ENCODE results near the gene HEPACAM.

The HEPACAM gene

DNA sequence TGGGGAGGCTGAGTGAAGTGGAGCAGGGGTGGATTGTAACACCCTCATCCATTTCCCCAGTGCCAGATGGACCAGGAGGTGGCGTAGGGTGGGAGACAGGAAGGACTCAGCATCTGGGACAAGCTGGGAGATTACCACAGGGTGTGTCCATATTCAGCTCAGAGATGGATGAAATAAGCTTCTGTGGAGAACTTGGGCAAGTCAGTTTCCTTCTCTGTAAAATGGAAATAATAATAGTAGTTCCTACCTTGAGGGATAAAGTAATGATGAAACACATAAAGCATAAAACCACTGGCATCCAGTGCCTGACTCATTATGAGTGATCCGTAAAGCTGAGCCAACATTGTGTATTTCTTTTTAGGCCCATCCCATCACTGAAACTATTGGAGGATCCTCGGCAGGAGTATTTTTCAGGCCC is 37.6 kb downstream of the HEPACAM start:
- no peak for DNase-seq

GRCh38 chr11:124897674-124898262 is 38.1 kb downstream of the HEPACAM start, which contains the start of gene ROBO4:
Gene ROBO4, minus strand, starts transcription at chr11:124897865. Its CDS starts 70 bp downstream, at chr11:124897795.
- DNase-seq: no peak

GRCh38 chr11:124896821-124897391 is 38.9 kb downstream of the HEPACAM start:
- DNase-seq: no peak

GRCh38 chr11:124896071-124896750 is 39.6 kb downstream of the HEPACAM start:
- DNase-seq: no peak

GRCh38 chr11:124895471-124895971 is 40.3 kb downstream of the HEPACAM start:
- no peak for DNase-seq

GRCh38 chr11:124894606-124895430 is 41.0 kb downstream of the HEPACAM start:
- DNase-seq: no peak

DNA sequence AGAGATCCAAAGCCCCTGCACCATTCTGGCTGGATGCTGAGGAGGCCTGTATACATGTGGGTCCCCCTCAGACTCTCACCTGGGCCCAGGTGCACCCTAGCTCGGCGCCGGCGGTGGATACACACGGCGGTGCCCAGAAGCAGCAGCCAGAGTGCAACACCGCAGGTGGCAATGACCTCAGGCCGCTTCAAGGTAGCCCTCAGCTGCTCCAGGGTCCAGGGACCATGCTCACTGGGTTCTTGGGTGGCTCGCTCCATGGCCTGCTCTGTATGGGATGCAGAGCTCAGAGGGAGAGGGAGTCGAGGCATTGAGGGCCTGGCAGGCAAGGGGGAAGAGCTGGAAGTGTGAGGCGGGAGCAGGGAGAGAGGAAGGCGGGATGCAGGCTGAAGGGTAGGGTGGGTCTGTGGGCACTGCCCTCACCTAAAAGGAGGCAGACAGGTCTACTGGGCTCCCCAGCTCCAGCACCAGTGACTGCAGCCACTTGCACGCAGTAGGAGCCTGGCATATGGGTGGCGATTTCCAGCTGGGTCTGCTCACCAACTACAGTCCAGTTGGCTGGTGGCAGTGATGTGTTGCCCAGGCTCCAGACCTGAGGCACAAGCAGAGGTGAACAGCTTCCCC is 42.0 kb downstream of the HEPACAM start:
- no peak for DNase-seq

DNA sequence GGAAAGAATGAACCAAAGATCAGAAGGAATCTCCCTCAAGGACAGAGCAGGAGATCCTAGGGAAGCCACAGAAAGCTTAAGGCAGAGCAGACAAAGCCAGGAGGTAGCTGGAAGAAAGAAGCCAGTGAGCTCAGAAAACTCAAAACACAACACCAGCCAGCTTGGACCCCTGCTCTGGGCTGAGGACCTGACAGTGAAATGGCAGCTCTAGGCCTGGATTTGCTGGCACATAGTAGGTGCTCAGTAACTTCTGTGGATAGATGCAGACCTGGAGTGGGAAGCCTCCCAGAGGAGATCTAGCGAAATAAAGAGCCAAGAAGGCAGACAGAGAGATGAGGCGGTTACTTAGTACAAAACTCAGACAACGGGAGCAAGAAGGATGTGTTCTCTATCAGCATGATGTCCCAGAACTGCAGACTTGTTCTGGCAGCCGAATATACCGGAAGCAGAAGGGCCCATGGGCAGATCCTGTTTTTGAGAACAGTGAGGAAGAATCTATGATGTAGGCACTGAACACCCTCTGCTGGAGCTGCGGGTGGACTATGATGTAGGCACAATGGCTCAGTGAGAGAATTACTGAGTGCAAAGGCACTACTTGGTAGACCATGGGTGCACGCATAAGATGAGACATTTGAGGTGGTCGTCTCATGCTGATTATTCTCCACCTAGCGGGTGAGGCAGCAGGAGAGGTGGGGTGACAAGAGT is 42.9 kb downstream of the HEPACAM start:
- no peak for DNase-seq

DNA sequence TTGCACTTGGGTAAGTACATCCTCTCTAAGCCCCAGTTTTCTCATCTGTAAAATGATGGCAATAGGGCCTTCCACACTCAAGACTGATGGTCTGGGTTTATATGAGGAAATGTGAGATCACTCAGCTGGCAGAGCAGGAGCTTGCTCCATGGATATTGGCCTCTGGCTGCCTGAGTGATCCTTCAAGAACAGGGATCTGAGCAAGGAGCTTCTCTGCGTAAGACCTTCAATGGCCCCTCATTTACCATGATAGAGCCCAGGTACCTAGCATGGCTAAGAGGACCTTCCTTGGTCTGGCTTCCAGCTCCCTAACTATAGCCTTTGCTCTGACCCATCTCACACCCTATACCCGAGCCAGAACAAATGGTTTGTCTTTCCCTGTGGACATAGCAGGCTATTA is 43.7 kb downstream of the HEPACAM start:
- DNase-seq: no peak

DNA sequence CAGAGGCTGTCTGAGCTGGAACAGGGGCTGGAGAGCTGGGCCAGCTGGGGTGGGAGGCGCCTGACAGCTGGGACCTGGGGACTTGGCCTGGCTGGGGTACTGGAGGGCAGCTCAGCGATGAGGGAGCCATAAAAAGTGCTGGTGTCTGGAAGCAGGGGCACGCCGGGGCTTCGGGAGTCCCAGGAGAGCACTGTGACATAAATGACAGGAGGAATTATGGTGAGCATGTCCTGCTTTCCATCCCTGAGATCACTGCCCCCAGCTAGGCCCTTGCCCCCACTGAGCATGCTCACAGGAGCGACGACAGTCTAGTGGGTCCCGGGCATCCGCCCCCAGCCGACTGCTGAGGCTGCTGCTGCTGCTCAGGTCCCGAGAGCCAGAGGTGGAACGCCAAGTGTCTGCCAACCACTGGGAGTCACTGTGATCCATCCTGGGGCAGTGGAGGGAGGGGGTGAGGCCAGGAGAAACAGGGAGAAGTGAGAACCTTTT is 44.4 kb downstream of the HEPACAM start:
- no peak for DNase-seq

DNA sequence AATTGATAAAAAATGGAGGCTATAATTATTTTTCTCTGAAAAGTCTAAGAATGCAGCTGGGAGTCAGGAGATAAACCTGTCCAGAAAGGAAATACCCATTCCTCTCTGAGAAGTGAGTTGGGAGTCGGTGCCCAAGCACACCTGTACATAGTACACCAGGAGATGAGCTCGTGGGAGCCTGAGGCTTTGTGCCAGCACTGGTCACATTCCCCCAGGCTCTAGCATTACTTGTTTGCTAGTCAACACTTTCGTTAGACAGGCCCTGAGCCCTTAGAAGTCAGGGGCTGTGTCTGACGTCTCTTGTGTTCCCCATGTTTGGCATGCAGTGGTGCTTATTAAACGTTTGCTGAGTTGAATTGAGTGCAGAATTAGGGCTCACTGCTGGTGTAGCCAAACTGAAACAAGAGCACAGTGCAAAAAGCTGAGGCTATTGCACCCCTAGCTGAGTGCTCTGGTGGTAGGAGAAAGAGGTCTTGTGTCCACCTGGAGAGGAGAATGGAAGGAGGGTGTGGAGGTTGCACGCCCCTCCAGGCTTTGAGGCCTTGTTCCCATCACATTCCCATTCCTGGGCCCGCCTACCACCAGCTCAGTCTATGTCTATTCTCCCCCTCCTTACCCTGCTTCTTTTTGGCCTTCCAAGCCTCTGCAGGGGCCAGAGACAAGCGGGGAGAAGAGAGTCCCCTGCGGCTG is 45.0 kb downstream of the HEPACAM start:
- DNase-seq: no peak

- DNase-seq: no peak
Measured at GRCh38 chr11:124890151-124890550, 45.7 kb downstream of the HEPACAM start.

GRCh38 chr11:124889191-124890091 is 46.4 kb downstream of the HEPACAM start:
- no peak for DNase-seq

DNA sequence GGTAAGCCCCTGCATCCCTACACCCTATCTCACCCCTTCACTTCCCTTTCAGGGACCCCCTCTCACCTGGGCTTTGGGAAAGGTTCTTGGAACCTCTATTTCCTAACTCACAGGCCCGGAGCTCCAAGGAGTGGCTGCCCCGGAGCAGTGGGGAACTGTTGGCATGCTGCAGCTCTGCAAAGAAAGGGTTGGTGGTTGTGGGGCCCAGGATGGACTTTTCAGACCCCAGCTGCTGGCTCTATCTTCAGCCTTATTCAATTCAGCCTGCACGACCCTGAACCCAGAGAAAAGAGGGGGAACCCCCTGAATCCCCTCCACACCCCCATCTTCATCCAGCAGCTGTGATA is 48.2 kb downstream of the HEPACAM start:
- DNase-seq: no peak

GRCh38 chr11:124886978-124887666 is 48.7 kb downstream of the HEPACAM start:
- DNase-seq: no peak

GRCh38 chr11:124886476-124886875 is 49.4 kb downstream of the HEPACAM start:
- no peak for DNase-seq

GRCh38 chr11:124884869-124885479 is 50.9 kb downstream of the HEPACAM start:
- no peak for DNase-seq

- DNase-seq: no peak
Measured at GRCh38 chr11:124884340-124884739, 51.5 kb downstream of the HEPACAM start.

Measured in NCI-H345 (cell line).